ENCODE data around the gene PAMR1.
A peak's percentile ranks its signal among the peaks of the same experiment; 100 is the strongest.

Gene PAMR1

GRCh38 chr11:35393098-35393497, 132.3 kb downstream of the PAMR1 start:
- TF ChIP-seq, protein P1, sequence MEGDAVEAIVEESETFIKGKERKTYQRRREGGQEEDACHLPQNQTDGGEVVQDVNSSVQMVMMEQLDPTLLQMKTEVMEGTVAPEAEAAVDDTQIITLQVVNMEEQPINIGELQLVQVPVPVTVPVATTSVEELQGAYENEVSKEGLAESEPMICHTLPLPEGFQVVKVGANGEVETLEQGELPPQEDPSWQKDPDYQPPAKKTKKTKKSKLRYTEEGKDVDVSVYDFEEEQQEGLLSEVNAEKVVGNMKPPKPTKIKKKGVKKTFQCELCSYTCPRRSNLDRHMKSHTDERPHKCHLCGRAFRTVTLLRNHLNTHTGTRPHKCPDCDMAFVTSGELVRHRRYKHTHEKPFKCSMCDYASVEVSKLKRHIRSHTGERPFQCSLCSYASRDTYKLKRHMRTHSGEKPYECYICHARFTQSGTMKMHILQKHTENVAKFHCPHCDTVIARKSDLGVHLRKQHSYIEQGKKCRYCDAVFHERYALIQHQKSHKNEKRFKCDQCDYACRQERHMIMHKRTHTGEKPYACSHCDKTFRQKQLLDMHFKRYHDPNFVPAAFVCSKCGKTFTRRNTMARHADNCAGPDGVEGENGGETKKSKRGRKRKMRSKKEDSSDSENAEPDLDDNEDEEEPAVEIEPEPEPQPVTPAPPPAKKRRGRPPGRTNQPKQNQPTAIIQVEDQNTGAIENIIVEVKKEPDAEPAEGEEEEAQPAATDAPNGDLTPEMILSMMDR (conservative IDR thresholded peaks at IDR 0.05; ENCODE audit: low read length) = no peak
- H3K4me3 ChIP-seq (ENCODE audit: low read length) = no peak overlapping the region
- peak; percentile 47 for DNase-seq (ENCODE audit: low read depth)

DNA sequence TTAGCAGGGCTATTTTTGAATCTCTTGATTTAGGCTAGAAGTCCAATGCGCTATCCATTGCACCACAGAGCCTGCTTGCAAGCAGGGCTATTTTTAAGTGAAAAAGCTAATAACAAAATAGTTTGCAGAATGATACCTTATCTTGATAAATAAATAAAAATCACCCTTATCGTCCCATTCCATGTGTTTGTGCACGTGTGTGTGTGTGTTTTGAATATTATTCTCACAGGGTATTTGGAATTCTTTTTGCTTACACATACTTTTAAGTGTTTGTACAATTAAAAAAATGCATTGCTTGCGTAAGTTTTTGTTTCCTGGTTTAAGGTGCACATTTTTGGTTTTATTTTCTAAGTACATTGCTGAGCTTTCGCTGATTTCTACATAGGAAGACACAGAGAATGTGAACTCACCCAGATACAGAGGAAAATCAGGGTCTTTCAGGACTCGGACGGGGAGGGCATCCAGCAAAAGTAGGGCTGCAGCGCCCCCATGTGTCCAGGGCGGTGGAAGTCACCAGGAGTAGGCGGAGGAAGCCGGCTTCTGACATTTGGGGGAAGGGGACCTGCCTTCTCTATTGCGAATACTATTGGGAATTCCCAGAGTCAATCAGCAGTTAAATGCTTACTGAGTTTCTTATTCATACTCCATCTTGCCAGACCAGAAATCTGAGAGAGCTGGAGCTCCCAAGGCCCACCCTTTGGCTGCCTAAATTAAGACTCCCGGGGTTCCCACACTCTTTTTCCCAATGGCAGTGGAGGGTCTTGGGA, 133.3 kb downstream of the PAMR1 start:
- TF ChIP-seq, protein P1 (conservative IDR thresholded peaks at IDR 0.05; ENCODE audit: low read length) = peak; percentile 89
- DNase-seq (ENCODE audit: low read depth) = peak; percentile 80
- no peak overlapping the region for H3K4me3 ChIP-seq (ENCODE audit: low read length)

GRCh38 chr11:35390737-35391682, 134.4 kb downstream of the PAMR1 start:
- TF ChIP-seq, protein P1 (conservative IDR thresholded peaks at IDR 0.05; ENCODE audit: low read length) = no peak
- no peak overlapping the region for H3K4me3 ChIP-seq (ENCODE audit: low read length)
- DNase-seq (ENCODE audit: low read depth) = peak; percentile 58

DNA sequence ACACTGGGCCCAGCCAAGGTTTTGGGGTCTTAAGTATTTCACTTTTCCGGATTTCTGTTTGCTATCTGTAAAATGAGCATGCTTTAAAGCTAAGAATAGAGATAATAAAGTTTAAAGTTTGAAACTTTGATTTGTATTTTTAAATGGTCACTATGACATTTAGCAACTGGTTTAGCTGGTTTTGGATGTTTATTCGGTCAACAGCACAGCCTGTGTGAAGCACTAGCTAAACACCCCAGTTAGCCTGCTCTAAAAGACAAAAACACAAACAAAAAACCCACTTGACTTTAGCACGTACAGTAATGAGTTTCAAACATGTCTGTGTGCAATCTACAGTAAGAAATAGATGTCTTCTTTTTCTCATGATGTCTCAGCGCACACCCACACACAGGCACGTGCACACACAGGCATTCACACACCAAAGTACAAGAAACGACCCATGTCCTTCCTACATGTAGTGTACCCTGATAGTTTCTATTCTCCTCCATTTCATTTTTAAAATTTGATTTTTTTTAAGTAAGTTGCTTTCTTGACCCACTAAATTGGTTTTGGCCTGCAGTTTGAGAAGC, 135.4 kb downstream of the PAMR1 start:
- TF ChIP-seq, protein P1 (conservative IDR thresholded peaks at IDR 0.05; ENCODE audit: low read length) = peak; percentile 9; the same call in 1 of the 2 replicates
- no peak overlapping the region for H3K4me3 ChIP-seq (ENCODE audit: low read length)
- DNase-seq (ENCODE audit: low read depth) = no peak

- TF ChIP-seq, protein P1 (conservative IDR thresholded peaks at IDR 0.05; ENCODE audit: low read length) = no peak
- H3K4me3 ChIP-seq (ENCODE audit: low read length) = no peak overlapping the region
- no peak for DNase-seq (ENCODE audit: low read depth)
Measured at GRCh38 chr11:35389112-35389511, 136.3 kb downstream of the PAMR1 start.

DNA sequence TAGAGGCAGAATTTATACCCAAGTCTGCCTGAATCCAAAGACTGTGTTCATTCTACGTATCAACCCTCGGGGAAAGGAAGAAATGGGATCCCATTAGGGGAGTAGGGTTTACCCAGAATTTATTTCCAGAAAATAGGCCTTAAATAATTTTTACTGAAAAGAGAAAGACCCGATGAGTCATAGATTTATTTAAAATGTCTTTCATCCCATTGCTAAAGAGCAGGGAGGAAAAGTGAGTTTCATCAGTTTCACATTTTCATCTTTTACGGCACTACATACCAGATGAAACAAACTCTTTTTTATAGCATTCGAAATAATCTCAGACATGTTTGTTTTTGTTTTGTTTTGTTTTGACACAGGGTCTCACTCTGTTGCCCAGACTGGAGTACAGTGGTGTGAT, 137.4 kb downstream of the PAMR1 start:
- TF ChIP-seq, protein P1 (conservative IDR thresholded peaks at IDR 0.05; ENCODE audit: low read length) = no peak
- H3K4me3 ChIP-seq (ENCODE audit: low read length) = no peak overlapping the region
- peak; percentile 29 for DNase-seq (ENCODE audit: low read depth)

All from AG10803 (cell line).